Pons (tissue), 1 donor: ENCODE results near the gene ZNF549.
"Not testable (repeated sequence)": the region's sequence is repeated elsewhere in the genome, so short reads cannot be mapped to it uniquely, and the experiment has no call there.

ENCODE experiments used
- DNase-seq: peaks from one replicate; pipeline ENCODE4 v3.0.0-alpha.2; 2016; ENCODE audit warnings: low spot score

Gene ZNF549

DNA sequence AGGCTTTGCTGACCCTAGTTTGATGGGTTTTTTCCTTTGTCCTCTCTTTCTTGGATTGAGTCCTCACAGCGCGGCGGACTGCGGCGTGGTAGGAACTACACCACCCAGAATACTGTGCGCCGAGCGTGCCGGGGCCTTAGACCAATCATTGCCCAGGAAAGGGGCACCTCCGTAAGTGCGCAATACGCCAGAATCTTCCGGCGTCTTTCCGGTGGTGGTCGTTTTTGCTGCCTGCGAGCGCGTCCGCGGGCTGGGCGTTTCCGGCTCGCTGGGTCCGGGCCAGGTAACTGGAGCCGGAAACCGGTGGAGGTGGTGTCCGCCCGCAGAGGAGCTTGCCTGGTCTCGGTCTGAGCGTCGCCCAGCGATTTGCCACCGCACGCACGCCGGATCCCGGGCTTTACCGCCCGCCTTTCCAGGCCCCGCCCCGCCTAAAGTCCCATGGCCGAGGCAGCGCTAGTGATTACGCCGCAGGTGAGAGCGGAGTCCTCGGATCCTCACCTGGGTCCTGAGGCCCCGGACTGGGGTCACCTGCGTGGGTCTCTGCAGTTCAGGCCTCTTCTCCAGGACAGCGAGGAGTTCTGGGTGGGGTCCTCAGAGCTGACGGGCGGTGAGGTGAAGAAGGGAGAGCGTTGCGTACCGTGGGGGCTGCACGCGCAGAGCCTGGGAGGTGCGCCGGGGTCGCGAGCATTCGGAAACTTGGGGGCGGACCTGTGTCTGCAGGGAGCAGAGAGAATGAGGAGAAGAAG lies at the start of gene ZNF549:
TSS of gene ZNF549 (plus strand) at position 221 of the 746 bp plus-strand sequence. CDS start at position 439, 218 bp downstream.
- DNase-seq: peak; percentile 69

DNA sequence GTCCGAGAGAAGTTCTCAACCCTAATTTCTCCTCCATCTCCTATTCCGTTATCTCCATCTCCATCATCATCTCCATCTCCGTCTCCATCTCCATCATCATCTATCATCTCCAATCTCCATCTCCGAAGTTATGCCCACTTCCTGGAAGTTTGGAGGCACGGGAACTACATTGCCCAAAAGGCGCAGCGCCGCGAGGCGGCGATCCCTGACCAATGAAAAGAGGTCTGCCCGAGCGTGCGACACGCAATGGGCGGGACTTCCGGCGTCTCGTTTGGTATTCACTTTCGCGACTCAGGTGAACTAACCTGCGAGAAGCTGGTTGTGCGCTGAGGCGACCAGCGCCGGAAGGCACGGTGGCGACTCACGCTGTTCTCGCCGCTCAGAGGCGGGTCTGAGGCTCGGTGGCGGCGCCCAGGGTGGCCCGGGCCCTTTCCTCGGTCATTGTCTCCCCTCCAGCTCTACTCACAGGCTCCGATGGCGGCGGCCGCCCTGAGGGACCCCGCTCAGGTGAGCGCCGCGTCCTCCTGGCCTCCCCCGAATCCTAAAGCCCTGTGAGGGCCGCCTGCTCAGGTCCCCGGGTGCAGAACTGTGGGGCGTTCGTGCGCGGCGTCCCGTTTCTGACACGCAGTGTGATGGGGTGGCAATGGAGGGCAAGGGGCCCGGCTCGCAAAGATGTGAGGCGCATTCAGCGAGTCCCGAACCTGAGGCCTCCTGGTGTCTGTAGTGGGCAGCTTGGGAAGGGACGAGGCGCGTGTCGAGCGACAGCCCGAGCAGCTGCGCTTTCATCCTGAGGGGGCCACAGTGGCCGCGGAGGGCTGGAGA lies 39.5 kb upstream of the ZNF549 start, which contains the start of gene ZNF419:
TSS of gene ZNF419 (plus strand) at position 274 of the 822 bp plus-strand sequence. CDS start at position 475, 201 bp downstream.
- DNase-seq: peak; percentile 90

DNA sequence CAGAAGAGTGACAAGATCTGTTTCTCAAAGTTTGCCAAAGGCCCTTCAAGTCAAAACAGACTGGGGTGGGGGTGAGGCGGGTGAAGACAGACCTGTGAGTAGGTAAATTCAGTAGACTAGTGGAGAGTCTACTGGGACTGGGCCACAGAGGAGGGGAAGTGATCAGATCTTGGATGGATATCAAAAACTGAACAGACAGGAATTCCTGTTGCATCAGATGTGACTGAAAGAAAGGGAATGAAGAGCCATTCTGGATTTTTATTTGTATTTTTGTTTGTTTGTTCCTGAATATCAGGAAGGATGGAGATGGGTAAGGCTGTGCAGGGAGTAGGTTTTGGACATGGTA lies 38.9 kb upstream of the ZNF549 start:
- not testable (repeated sequence) for DNase-seq

DNA sequence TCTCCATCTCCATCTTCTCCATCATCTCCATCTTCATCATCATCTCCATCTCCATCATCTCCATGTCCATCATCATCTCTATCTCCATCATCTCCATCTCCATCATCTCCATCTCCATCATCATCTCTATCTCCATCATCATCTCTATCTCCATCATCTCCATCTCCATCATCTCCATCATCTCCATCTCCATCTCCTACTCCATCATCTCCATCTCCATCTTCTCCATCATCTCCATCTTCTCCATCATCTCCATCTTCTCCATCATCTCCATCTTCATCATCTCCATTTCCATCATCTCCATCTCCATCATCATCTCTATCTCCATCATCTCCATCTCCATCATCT lies 27.9 kb upstream of the ZNF549 start:
- not testable (repeated sequence) for DNase-seq

DNA sequence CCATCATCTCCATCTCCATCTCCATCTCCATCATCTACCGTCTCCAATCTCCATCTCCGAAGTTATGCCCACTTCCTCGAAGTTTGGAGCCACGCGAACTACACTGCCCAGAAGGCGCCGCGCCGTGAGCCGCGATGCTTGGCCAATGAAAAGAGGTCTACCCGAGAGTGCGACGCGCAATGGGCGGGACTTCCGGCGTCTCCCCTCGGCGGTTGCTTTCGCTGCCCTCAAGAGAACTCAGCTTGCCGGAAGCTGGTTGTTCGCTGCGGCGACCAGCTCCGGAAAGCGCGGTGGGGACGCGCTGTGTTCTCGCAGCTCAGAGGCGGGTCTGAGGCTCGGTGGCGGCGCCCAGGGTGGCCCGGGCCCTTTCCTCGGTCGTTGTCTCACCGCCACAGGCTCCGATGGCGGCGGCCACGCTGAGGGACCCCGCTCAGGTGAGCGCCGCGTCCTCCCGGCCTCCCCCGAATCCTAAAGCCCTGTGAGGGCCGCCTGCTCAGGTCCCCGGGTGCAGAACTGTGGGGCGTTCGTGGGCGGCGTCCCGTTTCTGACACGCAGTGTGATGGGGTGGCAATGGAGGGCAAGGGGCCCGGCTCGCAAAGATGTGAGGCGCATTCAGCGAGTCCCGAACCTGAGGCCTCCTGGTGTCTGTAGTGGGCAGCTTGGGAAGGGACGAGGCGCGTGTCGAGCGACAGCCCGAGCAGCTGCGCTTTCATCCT lies 27.3 kb upstream of the ZNF549 start, which contains the start of gene ZNF773:
TSS of gene ZNF773 (plus strand) at position 259 of the 716 bp plus-strand sequence. CDS start at position 402, 143 bp downstream.
- peak; percentile 62 for DNase-seq

DNA sequence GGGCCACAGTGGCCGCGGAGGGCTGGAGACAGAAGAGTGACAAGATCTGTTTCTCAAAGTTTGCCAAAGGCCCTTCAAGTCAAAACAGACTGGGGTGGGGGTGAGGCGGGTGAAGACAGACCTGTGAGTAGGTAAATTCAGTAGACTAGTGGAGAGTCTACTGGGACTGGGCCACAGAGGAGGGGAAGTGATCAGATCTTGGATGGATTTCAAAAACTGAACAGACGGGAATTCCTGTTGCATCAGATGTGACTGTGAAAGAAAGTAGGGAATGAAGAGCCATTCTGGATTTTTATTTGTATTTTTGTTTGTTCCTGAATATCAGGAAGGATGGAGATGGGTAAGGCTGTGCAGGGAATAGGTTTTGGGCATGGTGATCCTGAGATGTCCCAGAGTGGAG lies 26.8 kb upstream of the ZNF549 start:
- not testable (repeated sequence) for DNase-seq

DNA sequence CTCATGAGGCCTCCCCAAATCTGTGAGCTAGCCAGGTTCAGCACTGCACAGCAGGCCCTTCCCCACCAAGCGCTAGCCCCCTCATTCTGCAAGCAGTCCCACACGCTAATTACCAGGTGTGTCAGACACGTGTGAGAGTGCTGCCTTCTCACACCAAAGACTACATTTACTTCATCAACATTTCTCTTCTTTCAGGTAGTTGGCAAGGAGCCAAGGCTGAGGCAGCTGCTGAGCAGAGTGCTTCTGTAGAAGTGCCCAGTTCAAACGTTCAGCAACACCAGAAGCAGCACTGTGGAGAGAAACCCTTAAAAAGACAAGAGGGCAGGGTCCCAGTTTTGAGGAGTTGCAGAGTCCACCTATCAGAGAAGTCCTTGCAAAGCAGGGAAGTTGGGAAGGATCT lies 21.0 kb upstream of the ZNF549 start:
- no peak for DNase-seq

DNA sequence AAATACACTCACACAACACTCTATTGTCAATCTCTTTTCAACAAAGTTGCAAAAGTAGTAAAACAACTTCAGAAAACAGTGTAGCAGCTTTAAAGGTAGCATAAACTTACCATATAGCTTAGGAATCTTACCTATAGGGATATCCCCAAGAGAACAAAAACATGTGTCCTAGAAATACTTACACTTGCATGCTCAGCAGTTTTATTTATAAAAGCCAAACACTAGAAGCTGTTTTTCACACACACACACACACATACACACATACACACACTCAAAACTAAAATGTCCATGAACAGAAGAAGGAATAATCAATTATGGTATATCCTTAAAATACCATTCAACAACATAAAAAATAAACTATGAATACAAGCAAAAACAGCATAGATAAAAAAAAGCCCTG lies 15.7 kb upstream of the ZNF549 start:
- no peak for DNase-seq

DNA sequence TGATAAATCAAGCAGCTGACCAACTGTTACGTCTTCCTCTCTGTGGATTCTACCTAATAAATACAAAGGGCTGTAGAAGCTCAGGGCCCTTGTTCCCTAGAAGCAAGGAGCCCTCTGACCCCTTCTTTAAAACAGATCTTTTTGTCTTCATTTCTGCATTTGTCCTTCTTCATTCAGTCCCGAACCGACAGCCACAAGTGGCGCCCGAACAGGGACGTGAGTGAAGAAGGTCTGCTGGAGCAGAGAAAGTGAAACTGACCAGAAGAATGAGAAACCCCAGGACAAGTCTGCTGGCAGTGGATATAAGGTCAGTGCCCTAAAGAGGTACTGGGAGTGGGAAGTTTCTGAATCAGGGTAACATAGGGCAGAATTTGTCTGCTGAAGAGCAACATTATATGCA lies 14.3 kb upstream of the ZNF549 start:
- no peak for DNase-seq

DNA sequence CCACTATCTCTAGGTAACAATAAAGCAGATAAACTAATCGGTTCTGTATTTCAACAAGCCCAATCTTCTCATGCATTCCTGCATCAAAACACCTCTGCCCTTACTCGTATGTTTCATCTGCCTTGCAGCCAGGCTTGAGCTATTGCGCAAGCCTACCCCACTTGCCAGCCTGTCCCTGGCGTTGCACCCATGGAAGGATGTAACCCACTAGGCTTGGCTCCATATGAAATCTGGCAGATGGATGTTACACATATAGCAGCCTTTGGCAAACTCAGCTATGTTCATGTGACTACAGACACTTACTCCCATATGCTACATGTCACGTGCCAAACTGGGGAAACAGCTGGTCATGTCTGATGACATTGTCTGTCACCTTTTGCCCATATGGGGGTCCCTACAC lies 11.9 kb upstream of the ZNF549 start:
- no peak for DNase-seq

DNA sequence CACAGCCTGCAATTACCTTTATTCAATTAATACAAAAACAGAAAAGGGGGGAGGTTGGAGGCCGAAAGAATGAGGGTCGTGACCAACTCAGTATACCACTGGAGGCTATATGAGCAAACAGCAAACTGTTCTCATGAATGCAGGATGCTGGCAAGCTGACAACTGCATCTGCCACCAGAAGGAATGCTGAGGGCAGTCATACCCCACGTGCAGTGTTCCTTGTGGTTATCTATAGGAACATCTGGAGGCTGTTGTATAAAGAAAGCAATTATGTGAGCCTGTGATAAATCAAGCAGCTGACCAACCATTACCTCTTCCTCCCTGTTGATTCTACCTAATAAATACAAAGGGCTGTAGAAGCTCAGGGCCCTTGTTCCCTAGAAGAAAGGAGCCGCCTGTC lies 9.1 kb upstream of the ZNF549 start:
- DNase-seq: not testable (repeated sequence)

DNA sequence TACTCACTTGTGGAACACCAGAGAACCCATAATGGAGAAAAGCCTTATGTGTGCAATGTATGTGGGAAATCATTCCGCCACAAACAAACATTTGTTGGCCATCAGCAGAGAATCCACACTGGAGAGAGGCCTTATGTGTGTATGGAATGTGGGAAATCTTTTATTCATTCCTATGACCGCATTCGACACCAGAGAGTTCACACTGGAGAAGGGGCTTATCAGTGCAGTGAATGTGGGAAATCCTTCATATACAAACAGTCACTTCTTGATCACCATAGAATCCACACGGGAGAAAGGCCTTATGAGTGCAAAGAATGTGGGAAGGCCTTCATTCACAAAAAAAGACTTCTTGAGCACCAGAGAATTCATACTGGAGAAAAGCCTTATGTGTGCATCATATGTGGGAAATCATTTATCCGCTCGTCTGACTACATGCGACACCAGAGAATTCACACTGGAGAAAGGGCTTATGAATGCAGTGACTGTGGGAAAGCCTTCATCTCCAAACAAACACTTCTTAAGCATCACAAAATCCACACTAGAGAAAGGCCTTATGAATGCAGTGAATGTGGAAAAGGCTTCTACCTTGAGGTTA lies 10.9 kb downstream of the ZNF549 start:
- DNase-seq: no peak

DNA sequence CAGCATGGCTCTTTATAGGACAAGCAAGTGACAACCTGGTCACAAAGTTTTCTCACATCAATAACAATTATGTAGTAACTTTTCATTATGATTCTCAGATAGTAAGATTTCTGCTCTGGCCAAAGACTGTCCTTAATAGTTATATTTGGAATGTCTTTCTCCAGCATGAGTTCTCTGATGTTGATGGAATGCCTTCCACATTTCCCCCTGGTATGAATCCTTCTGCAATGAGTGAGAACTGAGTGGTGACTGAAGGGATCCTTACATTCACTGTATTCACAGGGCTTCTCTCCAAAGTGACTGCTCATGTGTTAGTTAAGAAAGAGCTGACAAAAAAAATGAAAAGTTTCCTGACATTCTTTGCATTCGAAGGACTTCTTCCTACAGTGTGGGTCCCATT lies 19.4 kb downstream of the ZNF549 start:
- no peak for DNase-seq

DNA sequence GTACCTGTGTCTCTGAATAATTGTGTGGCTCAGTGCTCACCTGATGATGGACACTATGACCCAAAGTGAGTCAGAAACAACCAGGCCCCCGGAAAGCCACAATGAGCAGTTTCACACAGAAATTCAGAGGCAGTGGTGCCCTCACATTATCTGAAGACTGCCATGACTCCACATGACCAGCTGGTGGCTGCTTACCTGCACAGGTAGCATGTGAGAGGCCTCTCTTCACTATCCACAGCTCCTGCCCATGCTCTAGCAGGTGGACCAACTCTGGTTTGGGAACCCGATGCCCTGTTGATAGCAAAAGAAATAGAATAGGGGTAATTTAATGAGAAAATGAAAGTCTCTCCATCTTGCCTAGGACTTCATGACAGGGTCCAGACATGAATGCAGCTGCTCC lies 25.3 kb downstream of the ZNF549 start:
- DNase-seq: no peak

DNA sequence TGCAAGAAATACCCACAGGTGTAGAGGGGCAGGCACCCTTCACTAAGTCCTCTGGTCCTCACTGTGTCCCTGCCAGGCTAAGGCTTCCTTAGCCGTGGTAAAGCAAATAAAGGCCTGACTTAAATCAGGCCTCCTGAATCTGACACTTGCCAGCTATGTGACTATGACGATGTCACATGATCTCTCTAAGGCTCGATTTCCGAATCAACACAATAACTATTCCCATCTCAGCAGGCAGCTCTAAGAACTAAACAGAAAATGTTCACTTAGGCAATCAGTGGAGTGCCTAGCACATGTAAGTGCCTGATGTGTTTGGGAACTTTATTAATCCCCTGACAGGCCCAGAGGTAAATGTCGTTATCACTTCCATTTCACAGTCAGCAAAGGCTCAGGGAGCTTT lies 30.5 kb downstream of the ZNF549 start:
- DNase-seq: no peak

DNA sequence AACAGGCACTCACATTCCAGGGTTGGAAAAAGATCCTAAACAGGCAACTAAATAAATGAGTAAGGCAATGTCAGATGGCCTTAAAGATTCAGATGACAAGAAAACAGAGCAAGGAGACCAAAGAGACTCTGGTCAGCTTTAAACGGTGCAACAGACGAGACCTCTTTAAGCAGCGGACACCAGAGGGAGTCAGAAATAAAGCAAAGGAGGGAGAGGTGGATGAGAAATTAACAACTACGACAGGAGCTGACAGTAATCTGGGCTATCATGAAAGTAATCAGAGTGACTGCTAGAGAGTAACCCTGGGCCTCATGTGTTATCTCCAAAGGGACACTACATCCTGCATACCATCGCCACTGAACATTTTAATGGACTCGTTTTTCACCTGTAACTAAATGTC lies 31.4 kb downstream of the ZNF549 start:
- DNase-seq: no peak

DNA sequence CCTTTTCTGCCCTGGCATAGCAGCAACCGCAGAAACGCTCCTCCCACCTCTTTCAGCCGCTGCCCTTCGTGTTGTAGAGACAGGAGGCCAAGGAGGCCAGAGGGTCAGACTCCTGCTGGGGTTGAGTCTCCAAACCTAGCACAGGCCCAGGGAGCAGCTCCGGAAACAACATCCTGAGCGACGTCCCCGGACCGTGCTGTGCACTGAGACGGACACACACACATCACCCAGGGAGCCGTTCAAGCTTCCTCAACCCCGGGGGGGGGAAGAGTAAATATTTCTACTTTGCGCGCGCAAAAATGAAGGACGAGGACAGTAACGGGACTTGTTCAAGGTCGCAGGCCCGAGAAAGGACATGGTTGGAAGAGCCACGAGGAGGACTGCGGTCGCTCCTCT lies 31.9 kb downstream of the ZNF549 start:
- DNase-seq: no peak

DNA sequence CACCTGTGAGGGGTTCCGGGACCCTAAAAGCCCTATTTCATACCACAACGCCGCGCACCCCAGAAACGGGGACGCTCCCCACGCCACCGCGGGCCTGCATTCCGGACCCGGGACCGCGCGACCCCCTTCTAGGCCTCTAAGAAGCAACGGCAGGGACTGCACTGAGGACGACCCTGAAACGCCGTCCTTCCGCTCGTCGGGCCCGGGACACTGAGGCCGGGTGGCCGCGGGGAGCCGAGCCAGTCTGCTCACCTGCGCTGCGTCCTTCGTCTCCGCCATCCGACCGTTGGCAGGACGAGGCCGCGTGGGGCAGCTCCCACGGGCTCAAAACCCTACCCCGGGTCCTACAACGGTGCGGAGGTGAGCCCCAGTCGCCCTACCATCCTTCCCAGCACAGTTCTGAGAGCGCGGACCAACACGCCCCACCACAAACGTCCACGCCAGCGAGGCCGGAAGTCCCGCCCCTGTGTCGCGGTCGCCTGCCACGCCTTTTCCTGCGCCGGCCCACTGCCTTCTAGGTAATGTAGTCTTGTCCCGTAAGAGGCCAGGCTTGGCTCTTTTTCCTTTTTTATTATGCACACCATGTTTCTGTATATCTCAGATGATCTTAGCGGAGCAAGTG lies 32.4 kb downstream of the ZNF549 start, which contains the start of gene ZNF550:
TSS of gene ZNF550 (minus strand) at position 460 of the 622 bp plus-strand sequence. CDS start at position 279, 181 bp downstream.
- DNase-seq: peak; percentile 73

DNA sequence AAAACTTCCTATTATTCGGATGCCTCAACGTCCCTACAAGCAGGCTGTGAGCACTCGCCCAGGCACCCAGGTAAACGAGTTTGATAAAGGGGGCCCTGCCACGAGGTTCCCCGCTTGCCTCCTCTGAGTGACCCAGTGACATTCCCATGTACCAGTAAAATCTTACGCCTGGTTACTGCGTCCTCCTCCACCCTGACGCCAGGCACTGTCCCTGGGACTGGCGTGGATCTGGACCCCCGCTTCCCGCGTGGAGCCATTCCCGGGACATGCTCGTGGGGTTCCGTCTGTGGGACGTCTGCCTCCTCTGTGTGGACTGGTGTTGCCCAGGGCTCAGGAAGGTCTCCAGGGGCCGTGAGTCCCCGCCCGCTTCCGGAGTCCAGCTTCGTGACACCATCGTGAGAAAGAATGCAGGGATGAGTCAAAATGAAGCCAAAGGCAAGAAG lies 32.9 kb downstream of the ZNF549 start:
- no peak for DNase-seq

DNA sequence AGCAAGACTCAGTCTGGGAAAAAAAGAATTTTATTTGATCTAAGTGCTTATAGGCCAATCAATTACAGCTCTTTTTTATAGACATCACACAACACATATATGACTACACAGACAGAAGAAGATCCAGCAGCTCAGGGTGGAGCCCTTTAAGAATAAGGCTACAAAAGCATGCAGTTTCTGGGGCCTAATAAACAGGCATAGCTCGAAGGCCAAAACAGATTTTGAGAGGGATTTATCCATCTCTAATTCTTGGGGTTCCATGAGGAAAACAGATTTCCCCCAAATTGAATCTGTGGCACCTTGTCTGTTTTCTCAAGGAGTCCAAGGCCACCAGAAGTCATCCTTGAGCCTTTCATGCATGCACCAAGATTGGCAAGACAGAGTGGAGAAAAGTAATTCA lies 36.4 kb downstream of the ZNF549 start:
- no peak for DNase-seq
